GM21717 (cell line): ENCODE measurements around the gene ENTPD6.
"Not testable (repeated sequence)": the region's sequence is repeated elsewhere in the genome, so short reads cannot be mapped to it uniquely, and the experiment has no call there.

Source experiments
- ATAC-seq: cut with Tn5 transposase; IDR thresholded peaks from one replicate; pipeline ENCODE4 v1.9.1; 2021; ENCODE audit warnings: mild to moderate bottlenecking, moderate library complexity; ENCODE audit not compliant: unreplicated experiment

Gene ENTPD6

DNA sequence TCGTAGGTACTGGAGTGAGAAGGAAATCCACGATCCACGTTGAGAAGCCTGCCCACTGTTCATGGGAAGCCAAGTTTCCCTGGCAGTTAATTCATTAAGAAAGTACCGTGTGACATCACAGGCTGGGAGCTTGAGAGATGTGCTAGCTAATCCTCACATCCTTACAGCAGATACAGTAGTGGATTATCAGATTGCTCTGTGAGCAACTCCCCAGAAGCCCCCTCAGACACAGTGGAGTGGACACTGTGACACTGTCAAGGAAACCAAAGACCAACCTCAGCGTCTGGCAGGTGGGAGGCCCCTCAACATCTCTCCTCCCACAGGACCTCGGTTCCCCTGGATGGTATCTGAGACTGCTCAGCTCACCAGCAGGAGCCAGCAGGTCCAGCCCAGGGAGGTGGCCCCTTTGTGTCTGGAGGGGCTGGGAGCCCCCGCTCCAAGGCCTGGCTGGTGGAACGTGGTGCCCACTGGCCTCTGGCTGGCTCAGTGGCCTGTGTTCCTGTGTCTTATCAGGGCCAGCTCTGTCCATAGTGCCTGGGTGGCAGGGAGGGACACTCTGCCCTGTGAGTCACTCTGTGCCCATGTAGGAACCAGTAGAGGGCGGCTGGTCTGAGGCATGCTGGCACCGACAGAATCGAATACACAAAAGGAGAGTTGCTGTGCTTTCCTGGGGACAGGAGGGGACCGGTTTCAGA lies 59.6 kb downstream of the ENTPD6 start:
- no peak for ATAC-seq

GRCh38 chr20:25256226-25256859 lies 60.8 kb downstream of the ENTPD6 start:
- ATAC-seq: no peak

- ATAC-seq: no peak
Measured at GRCh38 chr20:25257130-25257529, 61.6 kb downstream of the ENTPD6 start.

- ATAC-seq: no peak
Measured at GRCh38 chr20:25257756-25258475, 62.4 kb downstream of the ENTPD6 start.

GRCh38 chr20:25258476-25258805 lies 62.9 kb downstream of the ENTPD6 start:
- no peak for ATAC-seq

GRCh38 chr20:25258828-25259227 lies 63.3 kb downstream of the ENTPD6 start:
- ATAC-seq: no peak

- ATAC-seq: no peak
Measured at GRCh38 chr20:25259358-25259757, 63.8 kb downstream of the ENTPD6 start.

DNA sequence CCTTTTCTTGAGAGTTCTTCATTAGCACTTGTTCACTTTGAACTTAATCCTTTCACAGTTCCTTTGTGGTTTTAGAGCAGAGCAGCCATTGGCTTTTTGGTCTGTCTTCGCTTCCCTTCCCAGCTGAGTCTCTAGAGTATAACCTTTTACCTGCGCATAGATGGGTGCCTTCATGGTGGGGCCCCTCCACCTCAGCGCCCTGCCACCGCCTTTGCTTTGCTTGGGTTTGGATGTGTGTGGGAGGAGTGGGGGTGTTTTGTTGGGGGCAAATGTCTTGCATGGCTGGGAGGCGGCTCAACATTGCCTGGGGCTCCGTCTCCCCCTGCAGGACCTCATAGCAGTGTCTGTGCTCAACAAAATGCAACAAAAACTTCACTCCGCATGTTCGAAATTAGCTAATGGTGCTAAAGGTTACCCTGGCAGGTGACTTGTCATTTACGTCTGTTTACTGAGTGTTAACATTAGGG lies 64.3 kb downstream of the ENTPD6 start:
- no peak for ATAC-seq

DNA sequence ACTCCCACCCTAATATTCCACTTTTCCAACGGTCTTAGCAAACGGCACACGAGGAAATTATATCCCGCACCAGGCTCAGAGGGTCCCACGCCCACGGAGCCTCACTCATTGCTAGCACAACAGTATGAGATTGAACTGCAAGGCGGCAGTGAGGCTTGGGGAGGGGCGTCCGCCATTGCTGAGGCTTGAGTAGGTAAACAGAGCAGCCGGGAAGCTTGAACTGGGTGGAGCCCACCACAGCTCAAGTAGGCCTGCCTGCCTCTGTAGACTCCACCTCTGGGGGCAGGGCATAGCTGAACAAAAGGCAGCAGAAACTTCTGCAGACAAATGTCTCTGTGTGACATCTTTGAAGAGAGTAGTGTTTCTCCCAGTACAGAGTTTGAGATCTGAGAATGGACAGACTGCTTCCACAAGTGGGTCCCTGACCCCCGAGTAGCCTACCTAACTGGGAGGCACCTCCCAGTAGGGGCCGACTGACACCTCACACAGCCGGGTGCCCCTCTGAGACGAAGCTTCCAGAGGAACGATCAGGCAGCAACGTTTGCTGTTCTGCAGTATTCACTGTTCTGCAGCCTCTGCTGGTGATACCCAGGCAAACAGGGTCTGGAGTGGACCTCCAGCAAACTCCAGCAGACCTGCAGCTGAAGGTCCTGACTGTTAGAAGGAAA lies 65.4 kb downstream of the ENTPD6 start:
- not testable (repeated sequence) for ATAC-seq

GRCh38 chr20:25269057-25269832 lies 73.7 kb downstream of the ENTPD6 start:
- no peak for ATAC-seq

DNA sequence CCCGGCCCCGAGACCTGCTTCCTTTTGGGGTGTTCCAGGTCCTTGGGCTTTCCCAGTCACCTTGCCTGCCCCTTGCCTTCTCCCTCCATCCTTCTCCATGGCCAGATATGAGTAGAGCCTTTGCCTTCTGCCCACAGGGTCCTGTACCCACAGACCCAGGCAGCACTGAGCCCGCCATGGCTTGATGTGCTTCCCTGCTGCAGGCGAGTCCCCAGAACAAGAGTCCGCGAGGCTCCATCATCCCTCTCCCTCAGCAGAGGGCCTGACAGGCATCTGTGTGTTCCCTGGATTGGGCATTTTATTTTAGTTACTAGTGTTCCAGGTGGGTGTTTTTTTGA lies 74.3 kb downstream of the ENTPD6 start:
- no peak for ATAC-seq

GRCh38 chr20:25270829-25271251 lies 75.3 kb downstream of the ENTPD6 start:
- ATAC-seq: no peak

- no peak for ATAC-seq
Measured at GRCh38 chr20:25271486-25272222, 76.1 kb downstream of the ENTPD6 start.

DNA sequence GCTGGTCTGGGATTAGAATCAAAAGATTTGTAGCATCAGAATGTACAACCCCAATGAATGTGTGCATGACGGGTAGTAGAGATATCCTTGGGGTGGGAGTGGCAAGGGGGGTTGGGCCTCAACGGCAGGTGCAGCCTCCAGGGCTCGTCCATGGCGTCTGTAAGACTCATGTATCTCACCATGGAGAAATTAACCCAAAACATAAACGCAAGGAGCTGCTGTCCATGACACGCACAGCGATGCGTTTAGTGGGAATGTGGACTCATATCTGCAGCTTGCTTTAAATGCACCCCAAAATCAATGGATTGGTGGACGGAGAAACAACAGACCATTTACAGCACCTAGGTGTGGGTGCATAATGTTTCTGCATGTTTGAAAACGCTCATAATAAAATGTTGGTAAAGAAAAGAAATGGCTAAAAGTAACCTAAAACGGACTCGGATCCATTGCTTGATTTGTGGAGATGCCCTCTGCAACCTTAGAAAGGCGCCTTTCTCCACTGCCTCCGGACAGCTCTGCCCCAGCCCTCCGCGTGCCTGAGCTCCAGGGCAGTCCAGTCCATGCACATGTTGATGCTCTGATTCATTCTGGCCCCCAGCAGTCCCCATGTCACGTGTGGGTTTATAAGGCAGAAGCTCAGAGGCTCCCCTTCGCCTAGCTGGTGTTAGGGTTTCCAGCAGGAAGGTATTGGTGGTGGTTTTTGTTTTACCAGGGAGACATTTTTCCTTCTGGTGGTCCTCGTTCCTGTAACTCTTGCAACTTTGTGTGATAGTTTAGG lies 76.9 kb downstream of the ENTPD6 start:
- no peak for ATAC-seq

DNA sequence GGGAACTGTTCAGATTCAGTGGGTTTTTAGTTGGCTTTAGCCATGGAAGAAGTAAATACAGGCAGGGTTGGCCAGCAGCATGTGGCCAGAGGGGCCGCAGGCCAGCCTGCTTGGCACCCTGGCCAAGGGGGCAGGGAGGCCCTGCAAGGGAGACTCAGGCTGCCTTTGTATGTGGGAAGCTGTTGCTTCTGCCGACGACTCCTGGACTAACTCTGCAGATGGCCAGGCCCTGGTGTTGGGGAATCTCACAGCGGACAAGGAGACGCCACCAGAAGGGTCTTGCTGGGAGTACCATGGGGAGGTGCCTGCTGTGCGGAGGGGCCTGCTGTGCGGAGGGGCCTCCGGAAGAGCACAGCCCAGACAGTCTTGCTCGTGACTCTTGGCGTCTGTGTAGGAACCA lies 77.5 kb downstream of the ENTPD6 start:
- no peak for ATAC-seq

GRCh38 chr20:25273541-25274358 lies 78.2 kb downstream of the ENTPD6 start:
- ATAC-seq: no peak

DNA sequence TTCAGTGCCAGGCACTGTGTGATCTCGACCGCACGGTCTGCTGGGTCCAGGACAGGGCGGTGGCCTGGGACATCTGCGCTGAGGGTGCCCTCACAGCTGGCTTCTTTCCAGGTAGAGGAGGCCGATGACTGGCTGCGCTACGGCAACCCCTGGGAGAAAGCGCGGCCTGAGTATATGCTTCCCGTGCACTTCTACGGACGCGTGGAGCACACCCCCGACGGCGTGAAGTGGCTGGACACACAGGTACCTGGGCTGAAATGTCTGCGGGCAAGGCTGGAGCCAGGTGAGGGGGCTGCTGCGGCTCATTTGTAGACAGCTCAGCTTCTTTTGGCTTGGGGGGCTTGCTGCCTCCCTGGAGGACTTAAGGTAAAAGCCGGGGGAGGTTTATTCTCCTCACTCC lies 79.0 kb downstream of the ENTPD6 start:
- no peak for ATAC-seq
